NK-92 (cell line): ENCODE results near the gene CCL15.
"Not testable (repeated sequence)": the region's sequence is repeated elsewhere in the genome, so short reads cannot be mapped to it uniquely, and the experiment has no call there.

Source experiments
- DNase-seq: peaks from one replicate; lab custom pipeline; 2025; ENCODE audit not compliant: unreplicated experiment; lab: John Stamatoyannopoulos, UW

The CCL15 gene, protein sequence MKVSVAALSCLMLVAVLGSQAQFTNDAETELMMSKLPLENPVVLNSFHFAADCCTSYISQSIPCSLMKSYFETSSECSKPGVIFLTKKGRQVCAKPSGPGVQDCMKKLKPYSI

GRCh38 chr17:36001110-36001771, at the start of gene CCL15:
Gene CCL15, minus strand, starts transcription at chr17:36001553. Its CDS starts 61 bp downstream, at chr17:36001492.
- no peak for DNase-seq

DNA sequence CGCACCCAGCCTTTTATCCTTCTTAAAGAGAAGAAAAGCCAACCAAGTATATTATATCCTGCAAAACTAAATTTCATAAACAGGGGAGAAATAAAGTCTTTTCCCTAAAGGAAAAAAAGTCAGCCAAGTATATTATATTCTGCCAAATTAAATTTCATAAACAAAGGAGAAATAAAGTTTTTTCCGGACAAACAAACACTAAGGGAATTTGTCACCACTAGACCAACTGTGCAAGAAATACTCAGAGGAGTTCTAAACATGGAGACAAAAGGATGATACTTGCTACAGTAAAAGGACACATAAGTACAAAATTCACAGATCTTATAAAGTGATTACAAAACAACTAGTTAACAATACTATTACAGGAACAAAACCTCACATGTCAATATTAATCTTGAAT, 48.3 kb upstream of the CCL15 start:
- DNase-seq: no peak

DNA sequence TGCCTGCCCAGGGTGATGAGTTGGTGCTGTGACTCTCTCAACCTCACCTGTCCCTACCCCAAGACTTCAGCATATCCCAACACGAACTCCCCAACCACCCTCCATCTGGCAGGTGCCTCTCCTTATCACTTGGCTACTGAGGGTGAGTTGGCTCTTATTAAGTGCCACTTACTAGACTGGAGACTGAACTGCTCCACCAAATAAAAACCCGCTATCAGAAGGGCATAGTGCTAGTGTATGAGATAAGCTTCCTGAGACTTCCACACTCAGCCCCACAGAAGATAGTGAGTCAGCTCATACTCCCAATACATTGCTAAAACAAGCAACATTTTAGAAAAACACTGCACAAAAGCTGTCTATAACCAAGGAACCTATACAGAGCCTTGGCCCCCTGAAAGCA, 46.7 kb upstream of the CCL15 start:
- no peak for DNase-seq

GRCh38 chr17:36036235-36036634, 34.9 kb upstream of the CCL15 start:
- no peak for DNase-seq

GRCh38 chr17:36034127-36034526, 32.8 kb upstream of the CCL15 start:
- DNase-seq: no peak

DNA sequence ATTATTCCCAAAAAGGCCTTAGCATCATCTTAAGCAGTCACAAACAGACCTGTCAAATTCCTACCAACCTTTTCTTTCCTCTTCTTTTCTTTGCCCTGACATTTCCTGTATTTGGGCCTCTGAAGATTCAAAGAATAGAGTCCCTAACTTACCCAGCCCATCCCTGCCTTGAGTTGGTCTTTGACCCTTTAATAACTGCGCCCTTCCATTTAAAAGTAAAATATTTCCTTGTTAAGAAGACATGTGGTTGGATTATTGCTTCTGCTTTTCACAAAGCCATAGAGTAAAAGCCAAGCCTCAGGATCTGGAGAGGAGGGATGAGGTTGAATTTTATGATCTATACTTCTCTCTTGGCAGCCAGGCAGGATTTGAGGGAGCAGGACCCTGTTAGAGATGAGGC, 29.6 kb upstream of the CCL15 start:
- no peak for DNase-seq

- no peak for DNase-seq
These were observed 26.4 kb upstream of the CCL15 start for GRCh38 chr17:36027761-36028160.

DNA sequence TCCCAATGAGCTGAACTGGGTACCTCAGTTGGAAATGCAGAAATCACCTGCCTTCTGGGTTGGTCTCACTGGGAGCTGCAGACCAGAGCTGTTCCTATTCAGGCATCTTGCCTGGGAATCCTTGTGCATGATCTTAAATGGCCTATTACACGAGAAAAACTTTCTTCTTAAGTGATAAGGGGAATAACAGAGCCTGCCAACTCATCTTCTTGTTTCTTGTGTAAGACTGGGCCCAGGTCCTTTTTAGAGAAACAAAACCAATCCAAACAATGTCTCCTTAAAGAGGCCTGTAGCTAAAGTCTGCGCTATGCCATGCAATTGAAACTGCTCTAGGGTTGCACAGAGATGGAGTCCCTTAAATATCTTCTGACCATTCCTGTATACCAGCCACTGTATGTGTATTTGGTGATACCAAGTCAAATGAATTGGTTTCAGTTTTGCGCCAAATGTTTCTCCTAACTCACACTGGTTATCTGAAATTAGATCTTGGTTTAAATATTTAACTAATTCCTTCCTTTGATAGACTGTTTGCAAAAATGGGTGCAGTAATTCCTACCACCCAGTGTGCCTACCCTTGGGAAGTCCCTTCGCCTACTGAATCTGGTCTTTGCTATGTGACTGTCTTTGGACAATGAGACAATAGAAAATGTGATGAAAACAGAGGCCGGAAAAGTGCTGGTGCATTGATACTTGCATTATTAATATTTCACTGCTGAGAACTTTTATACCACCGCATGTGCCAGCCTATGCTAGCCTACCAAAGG, 22.9 kb upstream of the CCL15 start:
- no peak for DNase-seq

DNA sequence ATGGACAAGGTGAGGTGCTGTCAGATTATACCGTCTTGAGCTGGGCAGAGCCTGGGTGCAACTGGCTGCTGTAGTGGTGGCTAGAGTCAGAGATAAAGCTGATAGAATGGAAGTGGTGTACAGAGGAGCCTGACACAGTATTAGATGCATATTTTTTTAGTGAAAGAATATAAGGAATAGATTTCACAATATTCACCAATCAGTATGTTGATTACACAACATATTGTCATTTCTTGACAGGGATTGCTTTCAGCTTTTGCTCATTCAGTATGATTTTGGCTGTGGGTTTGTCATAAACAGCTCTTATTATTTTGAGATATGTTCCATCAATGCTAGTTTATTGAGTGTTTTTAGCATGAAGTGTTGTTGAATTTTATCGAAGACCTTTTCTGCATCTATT, 18.1 kb upstream of the CCL15 start:
- DNase-seq: no peak

DNA sequence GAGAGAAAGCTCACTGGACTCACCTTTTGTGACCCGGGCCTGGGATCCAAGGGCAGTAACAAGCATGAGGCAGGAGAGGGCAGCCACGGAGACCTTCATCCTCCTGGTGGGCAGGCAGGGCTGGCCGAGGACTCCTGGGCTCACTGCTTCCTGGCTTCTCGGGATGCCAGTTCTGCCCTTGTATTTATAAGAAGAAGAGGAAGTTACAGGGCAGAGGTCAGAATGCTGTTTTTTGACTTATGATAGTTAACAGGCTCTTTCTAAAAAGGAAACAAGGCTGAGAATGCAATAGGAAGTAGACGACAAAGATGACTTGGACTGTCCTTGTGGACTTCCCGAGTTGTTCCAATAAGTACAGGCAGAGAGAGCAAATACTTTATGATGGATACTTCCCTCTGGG, 16.4 kb upstream of the CCL15 start, which contains the start of gene CCL23:
Gene CCL23 (minus strand): TSS at position 174 of the 400 bp plus-strand sequence. CDS start 75 bp downstream, at position 99.
- DNase-seq: no peak

GRCh38 chr17:36016555-36016954, 15.2 kb upstream of the CCL15 start:
- no peak for DNase-seq

- DNase-seq: not testable (repeated sequence)
These were observed 14.5 kb upstream of the CCL15 start for GRCh38 chr17:36015895-36016294.

DNA sequence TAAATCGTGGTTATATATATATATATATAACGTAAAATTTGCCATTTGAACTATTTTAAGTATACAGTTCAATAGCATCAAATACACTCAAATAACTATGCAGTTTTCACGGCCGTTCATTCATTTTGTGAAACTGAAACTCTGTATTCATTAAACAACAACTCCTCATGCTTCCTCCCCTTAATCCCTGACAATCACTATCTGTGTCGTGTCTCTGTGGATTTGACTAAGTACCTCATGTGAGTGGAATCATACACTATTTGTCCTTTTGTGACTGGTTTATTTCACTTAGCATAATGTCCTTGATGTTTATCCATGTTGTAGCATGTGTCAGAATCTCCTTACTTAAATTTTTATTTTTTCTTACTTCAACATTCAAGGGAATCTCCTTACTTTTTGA, 13.6 kb upstream of the CCL15 start:
- no peak for DNase-seq

DNA sequence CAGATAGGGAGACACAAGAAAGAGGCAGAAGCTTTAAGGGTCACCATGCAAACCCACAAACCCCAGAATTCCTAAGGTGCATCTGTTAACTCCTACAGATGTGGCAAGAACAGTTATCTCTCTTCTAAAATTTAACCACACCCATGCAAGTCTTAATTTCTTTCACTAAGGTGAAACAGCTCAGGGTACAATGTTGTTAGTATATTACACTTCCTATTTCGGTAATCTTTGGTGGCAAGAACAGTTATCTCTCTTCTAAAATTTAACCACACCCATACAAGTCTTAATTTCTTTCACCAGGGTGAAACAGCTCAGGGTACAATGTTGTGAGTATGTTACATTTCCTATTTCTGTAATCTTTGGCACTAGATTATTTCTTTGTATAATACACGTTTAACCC, 9.8 kb upstream of the CCL15 start:
- DNase-seq: no peak

GRCh38 chr17:36008998-36009665, 7.8 kb upstream of the CCL15 start:
- no peak for DNase-seq

DNA sequence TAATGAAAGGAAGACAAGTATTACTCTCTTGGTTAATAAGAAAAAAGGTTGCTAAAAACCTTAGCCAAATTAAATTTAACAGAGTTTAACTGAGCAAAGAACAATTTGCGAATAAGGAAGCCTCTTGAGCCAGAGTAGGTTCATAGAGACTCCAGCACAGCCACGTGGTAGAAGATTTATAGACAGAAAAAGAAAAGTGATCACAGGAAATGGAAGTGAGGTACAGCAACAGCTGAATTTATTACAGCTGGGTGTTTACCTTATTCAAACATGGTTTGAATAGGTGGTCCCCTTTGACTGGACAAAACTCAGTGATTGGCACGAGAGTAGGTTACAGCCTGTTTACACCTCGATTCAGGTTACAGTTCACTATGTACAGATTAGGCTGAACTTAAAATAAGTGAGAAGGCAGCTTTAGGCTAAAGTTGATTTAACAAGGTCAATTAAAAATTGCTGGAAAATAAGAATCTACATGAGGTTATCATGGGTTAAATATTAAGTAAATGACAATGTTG, 3.3 kb upstream of the CCL15 start:
- no peak for DNase-seq

DNA sequence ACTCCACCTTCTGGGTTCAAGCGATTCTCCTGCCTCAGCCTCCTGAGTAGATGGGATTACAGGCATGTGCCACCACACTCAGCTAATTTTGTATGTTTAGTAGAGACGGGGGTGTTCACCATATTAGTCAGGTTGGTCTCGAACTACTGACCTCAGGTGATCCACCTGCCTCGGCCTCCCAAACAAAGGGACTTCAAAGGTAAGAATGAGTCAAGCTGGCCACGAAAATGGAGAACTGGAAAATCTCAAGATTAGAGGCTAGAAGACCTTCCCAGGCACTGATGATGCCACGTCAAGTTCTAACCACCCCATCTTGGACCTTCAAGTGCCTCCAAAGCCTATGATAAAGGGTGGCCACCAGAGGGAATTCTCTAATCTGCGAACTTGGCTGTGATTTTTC, 1.3 kb upstream of the CCL15 start:
- DNase-seq: no peak

DNA sequence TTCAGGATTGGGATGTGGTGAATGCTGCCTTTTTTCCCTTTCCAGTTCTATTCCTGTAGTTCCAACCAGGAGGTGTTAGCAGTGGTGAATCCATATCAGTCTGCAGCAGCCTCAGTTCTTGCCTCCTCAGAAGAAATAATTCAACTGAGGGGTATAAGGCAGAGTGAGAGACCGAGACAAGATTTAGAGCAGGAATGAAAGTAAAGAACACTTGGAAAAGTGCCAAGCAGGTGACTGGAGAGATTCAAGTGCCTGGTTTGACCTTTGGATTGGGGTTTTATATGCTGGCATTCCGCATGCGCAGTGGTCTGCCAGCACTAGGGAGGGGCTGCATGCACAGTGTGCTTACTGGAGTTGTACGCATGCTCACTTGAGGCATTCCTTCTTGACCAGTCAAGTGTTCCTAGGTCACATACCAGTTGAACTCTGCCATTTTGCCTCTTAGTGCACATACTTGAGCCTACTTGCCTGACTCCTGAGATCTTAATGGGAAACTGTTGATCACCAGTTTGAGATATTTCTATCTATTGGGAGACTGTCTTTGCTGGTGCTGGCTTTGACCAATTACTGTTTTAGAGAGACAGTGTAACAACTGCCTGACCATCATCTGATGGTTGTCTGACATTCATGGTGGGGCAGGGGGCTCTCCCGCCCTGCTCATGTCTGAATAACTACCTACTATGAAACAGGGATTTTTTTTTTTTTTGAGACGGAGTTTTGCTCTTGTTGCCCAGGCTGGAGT, 680 bp upstream of the CCL15 start:
- no peak for DNase-seq

DNA sequence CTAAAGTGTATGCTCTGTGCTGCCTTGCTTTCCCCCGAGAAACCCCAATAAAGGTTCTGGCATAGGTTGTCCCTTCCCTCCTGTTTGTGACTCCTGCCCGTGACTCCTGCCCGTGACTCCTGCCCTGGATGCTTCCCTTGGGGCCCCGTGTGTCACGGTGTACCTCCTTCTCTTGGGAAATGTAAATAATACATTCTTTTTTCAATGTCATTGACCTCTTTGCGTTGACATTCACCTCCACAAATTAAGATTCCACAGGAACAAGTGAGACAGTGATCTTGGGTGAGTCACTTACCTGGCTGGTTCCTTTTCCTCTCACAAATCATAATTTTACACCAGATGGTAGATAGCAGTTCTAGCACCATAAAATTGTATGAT, 632 bp downstream of the CCL15 start:
- no peak for DNase-seq

- no peak for DNase-seq
These were observed 2.6 kb downstream of the CCL15 start for GRCh38 chr17:35998756-35999155.

DNA sequence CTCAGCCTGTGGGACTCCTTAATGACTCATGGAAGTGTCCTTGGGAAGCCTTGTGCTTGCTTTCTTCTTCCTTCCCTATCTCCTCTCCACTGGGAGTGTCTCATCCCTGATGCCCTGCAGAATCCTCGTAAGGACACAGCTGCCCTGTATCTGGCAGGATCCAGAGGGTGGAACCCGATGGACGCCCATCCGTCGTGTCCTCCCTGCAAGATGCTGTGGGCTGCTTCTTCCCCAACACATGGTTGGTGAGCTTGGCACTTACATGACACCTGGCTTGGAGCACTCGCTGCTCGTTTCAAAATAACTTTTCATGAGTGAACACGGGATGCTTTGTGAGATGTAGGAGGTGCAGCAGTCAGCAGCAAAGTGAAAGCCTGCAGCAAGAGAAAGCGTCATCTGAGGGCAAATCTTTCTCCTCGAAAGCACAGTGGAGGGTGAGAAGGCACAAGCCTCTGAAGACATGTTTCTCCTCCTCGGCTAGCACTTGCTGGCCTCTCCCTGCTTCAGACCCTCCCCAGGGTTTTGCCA, 3.3 kb downstream of the CCL15 start:
- DNase-seq: no peak
